ENCODE data around the gene ARMH3. TPM values are rescaled to one million over a fixed set of nuclear protein-coding genes. Genes with fewer than 3 reads are reported as not detected.

The ARMH3 gene
- total RNA-seq, 1 donor from 2014 or later = 23.2 TPM

- FAIRE-seq (no peak), DNase-seq (ENCODE audit: low spot score in 2 of 2) (no peak)
Measured at GRCh38 chr10:101875068-101875688, 180.8 kb downstream of the ARMH3 start.

- no peak for DNase-seq (ENCODE audit: low spot score in 2 of 2)
- FAIRE-seq = no peak
Measured at GRCh38 chr10:101874252-101874651, 181.7 kb downstream of the ARMH3 start.

- DNase-seq (ENCODE audit: low spot score in 2 of 2) (no peak), FAIRE-seq (no peak)
Measured at GRCh38 chr10:101867931-101868330, 188.0 kb downstream of the ARMH3 start.

GRCh38 chr10:101859530-101859929 is 196.4 kb downstream of the ARMH3 start:
- no peak for FAIRE-seq

GRCh38 chr10:101858723-101859500 is 197.1 kb downstream of the ARMH3 start:
- DNase-seq (ENCODE audit: low spot score in 2 of 2) = no peak
- FAIRE-seq = no peak

More at GRCh38 chr10:101859530-101859929, 196.4 kb downstream of the ARMH3 start:
- no peak for DNase-seq (ENCODE audit: low spot score in 2 of 2)

GRCh38 chr10:101857802-101858476 is 198.0 kb downstream of the ARMH3 start:
- FAIRE-seq (no peak), DNase-seq (ENCODE audit: low spot score in 2 of 2) (no peak)

GRCh38 chr10:101856626-101857025 is 199.3 kb downstream of the ARMH3 start:
- no peak for FAIRE-seq
- DNase-seq (ENCODE audit: low spot score in 2 of 2) = no peak

GRCh38 chr10:101851411-101852116 is 204.4 kb downstream of the ARMH3 start:
- no peak for DNase-seq (ENCODE audit: low spot score in 2 of 2)
- FAIRE-seq = no peak

GRCh38 chr10:101850749-101851148 is 205.2 kb downstream of the ARMH3 start:
- DNase-seq (ENCODE audit: low spot score in 2 of 2) = no peak

GRCh38 chr10:101848894-101849351 is 207.1 kb downstream of the ARMH3 start:
- no peak for FAIRE-seq

More at GRCh38 chr10:101850749-101851148, 205.2 kb downstream of the ARMH3 start:
- no peak for FAIRE-seq

GRCh38 chr10:101848408-101848807 is 207.6 kb downstream of the ARMH3 start:
- FAIRE-seq (no peak), DNase-seq (ENCODE audit: low spot score in 2 of 2) (no peak)

More at GRCh38 chr10:101848894-101849351, 207.1 kb downstream of the ARMH3 start:
- no peak for DNase-seq (ENCODE audit: low spot score in 2 of 2)

GRCh38 chr10:101845893-101846292 is 210.1 kb downstream of the ARMH3 start:
- DNase-seq (ENCODE audit: low spot score in 2 of 2) (no peak), FAIRE-seq (no peak)

- FAIRE-seq = no peak
- peak in 1 of 2 donors; percentile 72 for DNase-seq (ENCODE audit: low spot score in 2 of 2)
Measured at GRCh38 chr10:101843032-101844021, 212.6 kb downstream of the ARMH3 start, which contains the start of gene KCNIP2. TSS of gene KCNIP2 (minus strand) at chr10:101843800. CDS start at chr10:101843568, 232 bp downstream.

- DNase-seq (ENCODE audit: low spot score in 2 of 2) (no peak), FAIRE-seq (no peak)
Measured at GRCh38 chr10:101841826-101842225, 214.1 kb downstream of the ARMH3 start.

- peak; percentile 83 to 85 for DNase-seq (ENCODE audit: low spot score in 2 of 2)
- FAIRE-seq = no peak
Measured at GRCh38 chr10:101840741-101841453, 215.1 kb downstream of the ARMH3 start.

- peak in 1 of 2 donors; percentile 67 for DNase-seq (ENCODE audit: low spot score in 2 of 2)
Measured at GRCh38 chr10:101840102-101840684, 215.8 kb downstream of the ARMH3 start.

GRCh38 chr10:101839416-101840063 is 216.4 kb downstream of the ARMH3 start:
- DNase-seq (ENCODE audit: low spot score in 2 of 2) (peak in 1 of 2 donors; percentile 74), FAIRE-seq (no peak)

More at GRCh38 chr10:101840102-101840684, 215.8 kb downstream of the ARMH3 start:
- FAIRE-seq = no peak

All from frontal cortex (tissue), 4 donors.